Thyroid gland (tissue), 4 donors: Measurements from ENCODE around the gene ATP5F1D.

Source experiments
- POLR2A ChIP-seq, 2 donors: fragments of 450-650 bp; IDR thresholded peaks; one replicate each; pipeline ENCODE4 v1.6.1; 2017; ENCODE audit warnings: antibody characterized with exemption in 2 of 2, mild to moderate bottlenecking in 2 of 2, moderate library complexity in 1 of 2
- TF ChIP-seq, protein P1 (sequence below), 6 experiments: fragments of 200-600 bp in 3 of 6; fragments of 450-650 bp in 3 of 6; sonication (generic) in 3 of 6; IDR thresholded peaks; one replicate each; pipeline ENCODE4 v1.5.1; 2016 to 2019; ENCODE audit warnings: antibody characterized with exemption in 6 of 6, mild to moderate bottlenecking in 2 of 6, inconsistent platforms in 1 of 6, moderate library complexity in 1 of 6

DNA sequence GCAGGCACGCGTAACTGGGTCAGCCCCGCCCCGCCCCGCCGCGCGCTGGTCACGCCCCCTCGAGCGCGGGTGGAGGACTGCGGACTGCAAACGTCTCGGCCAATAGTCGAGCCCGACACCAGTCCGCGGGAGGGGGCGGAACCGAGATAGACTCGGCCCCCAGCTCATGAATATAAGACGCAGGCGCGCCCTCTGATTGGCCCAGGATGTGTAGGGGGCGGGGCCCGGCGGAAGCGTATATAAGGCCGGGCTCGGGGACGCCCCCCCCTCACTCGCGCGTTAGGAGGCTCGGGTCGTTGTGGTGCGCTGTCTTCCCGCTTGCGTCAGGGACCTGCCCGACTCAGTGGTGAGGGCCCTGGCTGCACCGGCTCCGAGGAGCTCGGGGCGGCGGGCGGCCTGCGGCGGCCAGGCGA lies 27.5 kb downstream of the ATP5F1D start, which contains the start of gene CIRBP:
- TF ChIP-seq, protein P1, sequence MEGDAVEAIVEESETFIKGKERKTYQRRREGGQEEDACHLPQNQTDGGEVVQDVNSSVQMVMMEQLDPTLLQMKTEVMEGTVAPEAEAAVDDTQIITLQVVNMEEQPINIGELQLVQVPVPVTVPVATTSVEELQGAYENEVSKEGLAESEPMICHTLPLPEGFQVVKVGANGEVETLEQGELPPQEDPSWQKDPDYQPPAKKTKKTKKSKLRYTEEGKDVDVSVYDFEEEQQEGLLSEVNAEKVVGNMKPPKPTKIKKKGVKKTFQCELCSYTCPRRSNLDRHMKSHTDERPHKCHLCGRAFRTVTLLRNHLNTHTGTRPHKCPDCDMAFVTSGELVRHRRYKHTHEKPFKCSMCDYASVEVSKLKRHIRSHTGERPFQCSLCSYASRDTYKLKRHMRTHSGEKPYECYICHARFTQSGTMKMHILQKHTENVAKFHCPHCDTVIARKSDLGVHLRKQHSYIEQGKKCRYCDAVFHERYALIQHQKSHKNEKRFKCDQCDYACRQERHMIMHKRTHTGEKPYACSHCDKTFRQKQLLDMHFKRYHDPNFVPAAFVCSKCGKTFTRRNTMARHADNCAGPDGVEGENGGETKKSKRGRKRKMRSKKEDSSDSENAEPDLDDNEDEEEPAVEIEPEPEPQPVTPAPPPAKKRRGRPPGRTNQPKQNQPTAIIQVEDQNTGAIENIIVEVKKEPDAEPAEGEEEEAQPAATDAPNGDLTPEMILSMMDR (IDR thresholded peaks at IDR 0.05), result no peak
- peak; percentile 98 to 99 for TF ChIP-seq POLR2A (IDR thresholded peaks at IDR 0.05)
